Measurements from ENCODE around the gene CDH4.
"Not testable (repeated sequence)": the region's sequence is repeated elsewhere in the genome, so short reads cannot be mapped to it uniquely, and the experiment has no call there.

CDH4 gene

GRCh38 chr20:61963149-61963548, 711.1 kb downstream of the CDH4 start:
- FAIRE-seq, result no peak

- FAIRE-seq, result no peak
Observed at GRCh38 chr20:61963885-61964674, 712.0 kb downstream of the CDH4 start.

DNA sequence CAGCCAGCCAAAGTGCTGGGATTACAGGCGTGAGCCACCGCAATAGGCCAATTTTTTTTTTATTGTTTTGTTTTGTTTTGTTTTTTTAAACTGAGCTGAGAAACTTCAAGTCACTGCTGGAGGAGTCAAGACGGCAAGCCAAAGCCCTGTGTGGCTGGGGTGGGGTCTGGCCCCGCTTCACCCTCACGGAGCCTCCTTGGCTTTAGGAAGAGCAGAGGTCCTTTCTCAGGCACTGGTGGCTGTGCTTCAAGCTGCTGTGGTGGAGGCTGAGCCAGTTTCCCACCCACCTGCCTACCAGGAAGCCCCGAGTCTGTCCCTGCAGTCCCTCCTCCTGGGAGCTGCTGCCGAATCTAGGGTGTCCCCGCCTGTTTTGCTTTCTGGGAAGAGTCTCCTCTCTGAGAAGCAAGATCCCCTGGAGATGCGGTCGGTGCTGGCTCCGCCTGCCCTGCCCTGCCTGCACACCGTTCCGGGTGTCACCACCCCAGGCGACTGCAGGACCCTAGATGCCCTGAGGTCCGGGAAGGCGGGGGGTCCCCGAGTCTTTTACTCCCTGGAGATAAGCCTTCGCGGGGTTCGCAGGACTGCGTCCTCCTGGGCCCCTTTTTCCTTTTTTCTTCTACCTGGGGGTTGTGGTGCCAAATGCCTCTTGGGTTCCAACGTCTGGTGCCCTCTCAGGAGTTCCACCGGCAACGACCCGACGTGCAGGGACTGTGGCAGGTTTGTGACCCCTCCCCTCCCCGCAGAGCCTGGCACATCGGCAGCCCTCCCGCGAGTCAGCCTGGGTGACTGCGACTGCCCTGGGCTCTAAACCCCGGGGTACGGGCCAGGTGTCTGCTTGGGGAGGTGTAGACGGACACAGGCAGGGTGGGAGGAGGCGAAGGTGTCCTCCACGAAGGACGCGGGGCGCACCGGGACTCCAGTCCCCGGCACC, 712.9 kb downstream of the CDH4 start:
- FAIRE-seq, result no peak

- no peak for FAIRE-seq
Observed at GRCh38 chr20:61965606-61966491, 713.8 kb downstream of the CDH4 start.

DNA sequence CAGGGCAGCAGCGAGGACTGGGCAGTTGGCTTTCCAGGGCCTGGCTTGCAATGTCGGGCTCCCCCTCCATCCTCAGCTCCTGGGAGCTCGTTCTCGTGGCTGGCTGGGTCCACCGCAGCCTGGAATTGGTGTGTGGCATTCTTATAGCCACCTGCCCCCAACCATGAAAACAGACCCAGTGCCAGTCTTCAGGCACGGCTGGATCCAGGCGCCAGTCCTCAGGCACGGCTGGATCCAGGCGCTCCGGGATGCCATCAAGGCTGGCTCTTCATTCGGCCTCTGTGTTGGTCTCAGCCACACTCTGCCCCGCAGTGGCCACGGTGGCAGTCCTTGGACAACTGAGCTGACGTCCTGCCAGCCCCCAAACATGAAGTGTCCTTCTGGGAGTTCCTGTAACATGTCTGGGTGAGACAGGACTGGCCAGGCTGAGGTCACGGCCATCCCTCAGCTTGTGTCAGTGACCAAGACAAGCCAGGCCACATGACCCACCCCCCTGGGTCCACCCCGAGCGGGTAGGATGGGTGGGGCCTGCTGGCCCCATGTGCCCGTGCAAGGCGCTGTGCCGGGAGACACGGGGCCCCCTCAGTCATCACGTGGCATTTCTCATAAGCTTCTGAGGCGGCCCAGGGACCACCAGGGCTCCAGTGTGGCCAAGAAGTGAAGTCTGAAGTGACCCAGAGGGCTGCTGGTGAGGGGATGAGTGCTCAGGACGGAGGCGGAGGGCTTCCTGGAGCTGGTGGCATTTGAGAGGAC, 714.6 kb downstream of the CDH4 start:
- FAIRE-seq, result no peak

- no peak for FAIRE-seq
Observed at GRCh38 chr20:61967300-61967699, 715.2 kb downstream of the CDH4 start.

GRCh38 chr20:61968036-61968810, 716.2 kb downstream of the CDH4 start:
- FAIRE-seq, result no peak

GRCh38 chr20:61968932-61969331, 716.9 kb downstream of the CDH4 start:
- FAIRE-seq, result no peak

- no peak for FAIRE-seq
Observed at GRCh38 chr20:61969806-61970205, 717.7 kb downstream of the CDH4 start.

GRCh38 chr20:61970357-61970756, 718.3 kb downstream of the CDH4 start:
- FAIRE-seq, result no peak

GRCh38 chr20:61971595-61971994, 719.5 kb downstream of the CDH4 start:
- not testable (repeated sequence) for FAIRE-seq

GRCh38 chr20:61972636-61973508, 720.8 kb downstream of the CDH4 start:
- FAIRE-seq, result no peak

DNA sequence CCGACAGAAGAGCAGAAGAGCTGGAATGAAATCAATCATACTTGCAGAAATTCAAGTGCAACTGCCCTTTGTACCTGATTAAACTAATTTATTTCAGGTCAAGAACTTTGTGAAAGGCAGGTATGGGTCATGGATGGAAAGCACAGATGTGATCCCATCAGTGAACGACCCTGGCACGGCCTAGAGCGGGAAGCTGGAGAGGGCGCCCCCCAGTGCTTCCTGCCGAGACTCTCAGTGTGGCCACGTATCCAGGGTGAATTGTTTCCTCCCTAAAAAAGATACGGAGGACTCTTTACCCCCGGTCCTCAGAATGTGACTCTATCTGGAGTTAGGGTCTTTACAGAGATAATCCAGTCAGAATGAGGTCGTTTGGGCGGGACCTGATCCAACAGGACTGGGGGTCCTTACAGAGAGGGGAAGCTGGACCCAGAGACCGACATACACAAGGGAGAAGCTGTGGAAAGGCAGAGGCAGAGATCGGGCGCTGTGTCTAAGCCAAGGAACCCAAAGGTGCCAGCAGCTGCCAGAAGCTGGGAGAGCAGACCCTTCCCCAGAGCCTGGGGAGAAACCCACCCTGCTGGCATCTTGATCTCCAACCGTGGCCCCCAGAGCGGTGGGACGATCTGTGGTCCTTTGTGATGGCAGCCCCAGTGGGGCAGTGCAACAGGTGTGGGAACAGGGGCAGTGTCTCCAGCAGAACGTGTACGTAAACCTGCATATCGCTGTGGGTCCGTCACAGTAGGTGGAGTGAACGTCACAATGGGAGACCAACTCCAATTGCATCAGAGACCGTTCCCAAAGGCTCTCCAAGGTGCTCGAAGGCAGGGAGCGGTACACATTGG, 721.7 kb downstream of the CDH4 start:
- FAIRE-seq, result no peak

GRCh38 chr20:61974357-61974665, 722.2 kb downstream of the CDH4 start:
- no peak for FAIRE-seq

DNA sequence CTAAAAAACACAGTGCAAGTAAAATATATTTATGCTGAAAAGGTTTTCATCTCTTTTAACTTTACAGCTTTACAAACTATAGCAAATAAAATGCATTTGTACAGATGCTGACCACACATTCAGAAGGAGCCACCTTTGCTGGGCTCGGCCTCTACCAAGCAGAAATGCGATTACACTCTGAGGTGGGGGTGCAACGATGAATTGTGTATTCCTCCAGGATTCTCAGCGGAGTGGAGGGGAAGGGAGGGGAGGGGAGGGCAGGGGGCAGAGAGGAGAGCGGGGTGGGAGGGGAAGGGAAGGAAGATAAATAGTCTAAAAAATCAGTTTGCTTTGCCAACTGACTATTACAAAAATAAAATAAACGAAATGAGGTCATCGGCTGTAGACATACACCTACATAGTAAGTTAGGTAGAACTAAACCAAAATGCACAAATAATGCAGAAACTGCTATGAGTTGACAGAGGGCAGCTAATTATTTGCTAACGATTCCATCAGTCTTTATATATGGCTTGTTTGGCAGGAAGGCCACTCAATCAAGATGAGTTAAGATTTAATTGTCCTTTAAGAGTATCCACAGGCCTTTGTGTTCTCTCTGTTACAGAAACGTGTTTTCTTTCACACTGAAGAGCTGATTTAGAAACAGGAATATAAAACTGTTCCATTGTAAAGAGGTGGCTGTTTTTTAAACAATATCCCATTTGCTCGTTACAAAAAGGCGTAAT, 723.5 kb downstream of the CDH4 start:
- FAIRE-seq, result no peak

DNA sequence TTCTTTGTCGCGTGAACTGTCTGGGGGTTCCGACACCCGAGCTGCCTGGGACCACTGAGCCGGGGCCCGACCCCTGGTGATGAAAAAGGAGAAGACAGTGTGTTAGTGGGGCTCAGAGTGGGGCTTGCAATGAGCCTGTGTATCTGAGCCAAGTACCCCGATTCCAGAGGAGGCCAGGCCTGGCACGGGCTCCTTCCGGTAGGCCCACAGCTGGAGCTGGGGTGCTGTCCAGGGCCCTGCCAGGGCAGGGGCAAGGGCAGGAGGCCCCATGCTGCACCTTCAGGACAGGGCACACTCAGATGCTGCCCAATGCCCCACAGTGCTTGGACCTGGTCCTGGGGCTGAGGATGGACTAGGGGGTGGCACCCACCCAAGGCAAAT, 724.2 kb downstream of the CDH4 start:
- no peak for FAIRE-seq

DNA sequence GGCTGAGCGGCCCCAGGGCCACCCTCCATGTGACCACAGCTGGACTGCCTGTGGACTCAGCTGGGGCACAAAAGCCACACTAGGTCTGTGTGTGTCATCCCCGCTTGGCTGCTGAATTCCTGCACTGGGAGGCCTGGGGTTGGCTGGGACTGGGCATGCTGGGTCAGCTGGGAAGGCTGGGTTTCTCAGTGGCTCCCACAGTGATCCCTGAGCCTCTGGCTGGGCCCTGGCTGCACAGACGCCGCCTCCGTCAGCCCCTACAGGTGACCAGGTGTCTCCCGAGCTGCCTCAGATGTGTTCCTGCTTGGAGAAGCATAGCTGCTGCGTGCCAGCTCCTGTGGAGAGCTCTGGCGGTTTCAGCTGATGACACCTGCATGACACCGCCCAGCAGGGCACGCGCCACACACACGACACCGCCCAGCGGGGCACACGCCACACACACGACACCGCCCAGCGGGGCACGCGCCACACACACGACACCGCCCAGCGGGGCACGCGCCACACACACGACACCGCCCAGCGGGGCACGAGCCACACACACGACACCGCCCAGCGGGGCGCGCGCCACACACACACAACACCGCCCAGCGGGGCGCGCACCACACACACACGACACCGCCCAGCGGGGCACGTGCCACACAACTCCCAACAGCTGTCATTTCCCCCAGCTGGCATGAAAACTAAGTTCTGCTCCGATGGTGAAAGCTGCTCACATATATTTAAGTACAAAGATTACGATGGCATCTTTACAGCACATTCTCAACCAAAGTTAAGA, 724.8 kb downstream of the CDH4 start:
- no peak for FAIRE-seq

GRCh38 chr20:61977419-61977786, 725.3 kb downstream of the CDH4 start:
- FAIRE-seq, result no peak

Measured in A204.1 (cell line).